Cortex of kidney (tissue), 1 donor: ENCODE data around the gene CLCN5.

Experiments used
- DNase-seq: peaks from one replicate; lab custom pipeline; 2025; lab: John Stamatoyannopoulos, UW

The CLCN5 gene

GRCh38 chrX:50081282-50081889, 159.0 kb downstream of the CLCN5 start:
- no peak for DNase-seq

GRCh38 chrX:50082741-50083140, 160.3 kb downstream of the CLCN5 start:
- DNase-seq = no peak

- DNase-seq = no peak
Measured at GRCh38 chrX:50088645-50089044, 166.2 kb downstream of the CLCN5 start.

- no peak for DNase-seq
Measured at GRCh38 chrX:50093625-50094024, 171.2 kb downstream of the CLCN5 start.

- no peak for DNase-seq
Measured at GRCh38 chrX:50097071-50097470, 174.7 kb downstream of the CLCN5 start.

GRCh38 chrX:50098241-50098640, 175.8 kb downstream of the CLCN5 start:
- DNase-seq = no peak

- no peak for DNase-seq
Measured at GRCh38 chrX:50098749-50099148, 176.4 kb downstream of the CLCN5 start.

GRCh38 chrX:50099331-50099730, 176.9 kb downstream of the CLCN5 start:
- no peak for DNase-seq

GRCh38 chrX:50100188-50100587, 177.8 kb downstream of the CLCN5 start:
- no peak for DNase-seq

GRCh38 chrX:50103176-50103575, 180.8 kb downstream of the CLCN5 start:
- DNase-seq = no peak

- no peak for DNase-seq
Measured at GRCh38 chrX:50103866-50104566, 181.6 kb downstream of the CLCN5 start.

- DNase-seq = no peak
Measured at GRCh38 chrX:50106051-50106675, 183.8 kb downstream of the CLCN5 start.

- DNase-seq = no peak
Measured at GRCh38 chrX:50107470-50107869, 185.1 kb downstream of the CLCN5 start.

GRCh38 chrX:50108264-50108663, 185.9 kb downstream of the CLCN5 start:
- no peak for DNase-seq

GRCh38 chrX:50111742-50112141, 189.3 kb downstream of the CLCN5 start:
- no peak for DNase-seq

GRCh38 chrX:50114113-50114512, 191.7 kb downstream of the CLCN5 start:
- DNase-seq = no peak

- DNase-seq = no peak
Measured at GRCh38 chrX:50115973-50116372, 193.6 kb downstream of the CLCN5 start.

GRCh38 chrX:50117476-50117875, 195.1 kb downstream of the CLCN5 start:
- DNase-seq = no peak

- DNase-seq = no peak
Measured at GRCh38 chrX:50125480-50125879, 203.1 kb downstream of the CLCN5 start.

GRCh38 chrX:50147972-50148371, 225.6 kb downstream of the CLCN5 start:
- DNase-seq = no peak
